Esophagus muscularis mucosa (tissue), 4 donors: ENCODE measurements around the gene SH3RF3.

Source experiments
- EP300 ChIP-seq: sonication (generic); formaldehyde crosslinking; IDR thresholded peaks from one replicate; pipeline ENCODE4 v1.6.1; 2017; ENCODE audit warnings: antibody characterized with exemption
- POLR2A ChIP-seq: fragments of 450-650 bp; IDR thresholded peaks from one replicate; pipeline ENCODE4 v1.6.1; 2017; ENCODE audit warnings: antibody characterized with exemption, moderate library complexity, mild to moderate bottlenecking, low read depth
- POLR2AphosphoS5 ChIP-seq, 2 donors: sonication (generic); formaldehyde crosslinking; IDR thresholded peaks; one replicate each; pipeline ENCODE4 v1.6.1; 2017; ENCODE audit warnings: antibody characterized with exemption in 2 of 2
- TF ChIP-seq, protein P1 (sequence below), 3 experiments: fragments of 200-600 bp in 2 of 3; fragments of 450-650 bp in 1 of 3; sonication (generic) in 2 of 3; IDR thresholded peaks; one replicate each; pipeline ENCODE4 v1.5.1; 2017 to 2019; ENCODE audit warnings: antibody characterized with exemption in 3 of 3, mild to moderate bottlenecking in 2 of 3, moderate library complexity in 1 of 3

DNA sequence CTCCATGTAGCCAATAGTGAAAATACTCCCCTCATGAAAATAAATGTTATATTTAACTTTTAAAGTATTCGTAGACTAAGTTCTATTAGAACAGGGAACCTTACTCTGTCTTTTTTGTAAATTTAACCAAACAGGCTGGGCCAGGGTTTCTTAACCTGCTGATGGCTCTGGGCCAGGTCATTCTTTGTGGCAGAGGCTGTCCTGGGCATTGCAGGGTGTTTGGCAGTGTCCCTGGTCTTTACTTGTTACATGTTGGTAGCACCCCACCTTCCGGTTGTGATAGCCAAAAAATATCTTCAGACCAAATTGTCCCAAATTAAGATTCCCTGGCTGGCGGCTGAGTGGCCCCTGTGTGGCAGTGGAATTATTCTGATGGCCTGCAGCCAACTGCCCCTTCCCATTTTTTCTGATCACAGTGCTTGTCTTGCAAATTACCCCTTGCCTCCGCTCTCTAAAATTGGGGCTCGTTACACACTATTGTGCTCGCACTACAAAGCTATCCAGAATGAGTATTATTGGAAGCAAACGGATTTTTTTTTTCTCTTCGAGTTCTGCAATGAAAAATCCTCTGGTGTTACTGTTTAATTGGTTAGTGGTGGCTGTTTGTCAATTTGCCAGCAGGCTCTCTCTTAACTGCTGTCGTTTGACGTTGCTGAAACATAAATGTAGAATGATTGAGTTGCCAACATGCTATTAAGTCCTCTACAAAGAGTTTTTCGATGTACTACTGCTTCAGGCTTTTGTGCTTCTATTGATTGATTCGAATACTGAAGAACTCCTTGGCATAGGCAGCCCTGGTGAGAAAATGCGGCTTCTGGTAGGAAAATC lies 216.9 kb downstream of the SH3RF3 start:
- TF ChIP-seq EP300 (no peak), POLR2A (no peak), POLR2AphosphoS5 (IDR thresholded peaks at IDR 0.05) (no peak)
- TF ChIP-seq, protein P1, sequence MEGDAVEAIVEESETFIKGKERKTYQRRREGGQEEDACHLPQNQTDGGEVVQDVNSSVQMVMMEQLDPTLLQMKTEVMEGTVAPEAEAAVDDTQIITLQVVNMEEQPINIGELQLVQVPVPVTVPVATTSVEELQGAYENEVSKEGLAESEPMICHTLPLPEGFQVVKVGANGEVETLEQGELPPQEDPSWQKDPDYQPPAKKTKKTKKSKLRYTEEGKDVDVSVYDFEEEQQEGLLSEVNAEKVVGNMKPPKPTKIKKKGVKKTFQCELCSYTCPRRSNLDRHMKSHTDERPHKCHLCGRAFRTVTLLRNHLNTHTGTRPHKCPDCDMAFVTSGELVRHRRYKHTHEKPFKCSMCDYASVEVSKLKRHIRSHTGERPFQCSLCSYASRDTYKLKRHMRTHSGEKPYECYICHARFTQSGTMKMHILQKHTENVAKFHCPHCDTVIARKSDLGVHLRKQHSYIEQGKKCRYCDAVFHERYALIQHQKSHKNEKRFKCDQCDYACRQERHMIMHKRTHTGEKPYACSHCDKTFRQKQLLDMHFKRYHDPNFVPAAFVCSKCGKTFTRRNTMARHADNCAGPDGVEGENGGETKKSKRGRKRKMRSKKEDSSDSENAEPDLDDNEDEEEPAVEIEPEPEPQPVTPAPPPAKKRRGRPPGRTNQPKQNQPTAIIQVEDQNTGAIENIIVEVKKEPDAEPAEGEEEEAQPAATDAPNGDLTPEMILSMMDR (IDR thresholded peaks at IDR 0.05) = no peak
